Gastrocnemius medialis (tissue), 4 donors: ENCODE results near the gene MSMO1.

Experiments
- CTCF ChIP-seq, 5 experiments: fragments of 450-650 bp in 3 of 5; fragments of 200-600 bp in 2 of 5; sonication (generic) in 2 of 5; IDR thresholded peaks in 4 of 5; conservative IDR thresholded peaks in 1 of 5; 1 replicate in 4 of 5; 2 replicates in 1 of 5; pipeline ENCODE4 v1.5.1; 2016 to 2019; ENCODE audit warnings: antibody characterized with exemption in 5 of 5, mild to moderate bottlenecking in 3 of 5, moderate library complexity in 3 of 5
- POLR2A ChIP-seq, 2 donors: fragments of 450-650 bp; IDR thresholded peaks; one replicate each; pipeline ENCODE4 v1.6.1; 2017; ENCODE audit warnings: antibody characterized with exemption in 2 of 2, mild to moderate bottlenecking in 2 of 2, moderate library complexity in 2 of 2

GRCh38 chr4:165382640-165383039, 55.2 kb downstream of the MSMO1 start:
- no peak for TF ChIP-seq CTCF (IDR thresholded peaks at IDR 0.05 in 4 of 5, conservative IDR thresholded peaks at IDR 0.05 in 1 of 5)
- TF ChIP-seq POLR2A (IDR thresholded peaks at IDR 0.05): no peak
